ENCODE data around the gene LRMDA. TPM values are rescaled to one million over a fixed set of nuclear protein-coding genes. Genes with fewer than 3 reads are reported as not detected.

The LRMDA gene
- total and polyA plus RNA-seq, 2 of the 4 experiments (the other 2 are of a cell fraction) = 0.07 TPM; not detected in 1

DNA sequence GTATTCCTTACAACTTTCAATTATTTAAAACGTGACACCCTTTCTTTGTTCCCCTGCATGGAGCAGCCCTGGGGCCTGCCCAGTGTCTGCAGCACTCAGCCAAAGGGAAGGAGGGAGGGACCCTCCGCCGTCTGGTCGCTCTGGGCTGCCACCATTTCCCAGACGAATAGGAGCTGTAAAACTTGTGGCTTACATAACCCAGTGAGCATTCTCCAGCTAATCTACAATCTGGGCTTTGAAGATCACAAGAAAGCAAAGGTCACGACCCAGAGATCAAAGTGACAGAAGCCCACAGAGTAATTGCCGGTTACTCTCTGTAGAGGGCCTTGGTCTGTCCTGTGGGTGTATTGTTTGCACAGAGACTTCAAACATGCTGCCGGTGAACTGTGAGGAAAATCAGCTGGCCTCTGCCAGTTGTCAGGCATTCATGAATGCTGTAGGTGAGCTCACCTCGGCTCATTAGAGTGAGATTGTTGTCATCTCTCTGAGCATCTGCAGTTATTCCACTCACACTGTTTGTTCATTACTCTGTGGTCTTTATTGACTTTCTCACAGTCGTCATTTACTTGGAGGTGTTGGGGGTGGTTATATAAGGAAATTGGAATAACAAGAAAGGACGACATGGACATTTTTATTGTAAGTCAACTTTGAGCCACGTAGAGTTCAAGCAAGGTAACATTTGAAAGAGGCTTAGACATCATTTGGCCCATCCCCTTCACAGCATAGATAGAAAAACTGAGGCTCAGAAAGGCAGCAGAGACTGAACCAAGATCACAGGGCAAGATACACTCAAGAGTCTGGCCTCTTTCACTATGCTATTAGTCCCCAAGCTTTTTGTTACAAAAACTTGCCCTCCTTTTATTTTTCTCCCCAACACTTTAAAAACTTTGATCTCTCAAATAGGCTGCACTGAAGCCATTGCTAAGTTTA is 619.8 kb downstream of the LRMDA start (continued):
- no peak for TF ChIP-seq MXI1 (IDR thresholded peaks at IDR 0.05; ENCODE audit: borderline replicate concordance, low read depth, low read length)

DNA sequence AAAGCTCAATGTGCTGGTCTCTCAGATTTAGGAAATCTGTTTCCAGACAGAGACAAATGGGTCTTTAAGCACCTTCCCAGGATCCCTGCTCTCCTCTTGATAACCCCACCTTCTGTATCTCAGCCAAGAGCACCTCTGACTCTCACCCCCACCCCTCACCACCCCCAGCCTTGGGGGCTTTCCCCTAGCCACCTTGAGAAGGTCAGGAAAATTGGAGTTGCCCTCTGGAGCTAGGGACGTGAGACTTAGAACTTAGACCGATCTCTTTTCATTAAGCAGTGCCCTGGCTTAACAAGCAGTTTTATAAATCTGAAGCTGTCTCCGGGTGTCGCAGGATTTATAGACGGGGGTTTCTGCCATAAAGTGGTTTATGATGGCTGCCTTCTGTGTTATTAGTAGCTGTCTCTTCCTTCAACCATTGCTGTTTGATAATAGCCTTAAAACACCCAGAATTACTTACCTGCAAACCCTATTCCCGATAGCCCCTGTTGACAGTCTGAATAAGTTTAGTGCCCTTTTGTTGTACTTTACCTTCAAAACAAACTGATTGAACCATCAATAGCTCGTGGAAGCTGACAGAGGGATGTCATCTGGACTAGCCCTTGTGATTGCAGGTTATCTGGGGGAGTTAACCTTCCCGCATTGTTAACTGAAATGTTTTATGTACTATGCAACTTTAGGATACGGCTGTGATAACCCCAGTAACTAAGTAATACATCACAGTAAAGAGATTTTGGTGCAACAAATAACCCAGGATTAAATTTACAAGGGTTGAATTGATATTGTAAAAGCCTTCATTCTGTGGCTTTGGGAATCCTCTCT is 621.5 kb downstream of the LRMDA start:
- Histone ChIP-seq H3K79me1 (ENCODE audit: low read depth in 1 of 2, low read length in 2 of 2) (no peaks in the 10 kb centered on the region), H3K14ac (replicated peaks; ENCODE audit: low read depth, low read length) (no peak overlapping the region), H4K5ac (ENCODE audit: low read depth, low read length) (no peak overlapping the region), H3K18ac (ENCODE audit: low read depth, low read length) (no peak overlapping the region), H3K23ac (ENCODE audit: low read depth, low read length) (no peak overlapping the region), H2BK120ac (ENCODE audit: low read depth, low read length) (no peak overlapping the region), H2BK20ac (ENCODE audit: low read depth, low read length) (no peak overlapping the region), H3K56ac (ENCODE audit: extremely low read depth, insufficient read depth, low read length) (no peak overlapping the region), H3K4me3 (ENCODE audit: insufficient read depth, low read depth, low read length) (no peak overlapping the region), H3K4me1 (ENCODE audit: control insufficient read depth, insufficient read depth, low read length) (no peaks in the 10 kb centered on the region), H3K27me3 (ENCODE audit: control insufficient read depth, insufficient read depth, low read length) (peaks cover 25% of the 10 kb centered on the region), H2AFZ (replicated peaks; ENCODE audit: low read length, poor library complexity) (no peak overlapping the region), H3K4ac (ENCODE audit: low read depth, low read length) (no peak overlapping the region), H4K91ac (ENCODE audit: insufficient read depth, low read depth, low read length) (no peak overlapping the region), H3K9ac (ENCODE audit: low read depth, low read length) (no peak overlapping the region), H4K8ac (ENCODE audit: low read depth in 2 of 2, low read length in 2 of 2) (no peak overlapping the region), H3K27ac (ENCODE audit: insufficient read depth, low read length) (no peak overlapping the region), H3K9me1 (ENCODE audit: insufficient read depth, low read length) (no peaks in the 10 kb centered on the region), H2BK5ac (ENCODE audit: low read depth, low read length, poor library complexity, severe bottlenecking) (no peak overlapping the region), H3K4me2 (ENCODE audit: low read depth, low read length) (no peak overlapping the region), H2AK9ac (replicated peaks; ENCODE audit: low read depth, low read length, poor library complexity) (no peak overlapping the region), H2AK5ac (ENCODE audit: low read depth, low read length) (no peak overlapping the region), H3K9me3 (ENCODE audit: control insufficient read depth, insufficient read depth, low read length) (peaks cover 12% of the 10 kb centered on the region; the same call in 1 of the 2 replicates), H3K36me3 (ENCODE audit: control insufficient read depth, insufficient read depth, low read length) (no peaks in the 10 kb centered on the region), H4K20me1 (ENCODE audit: insufficient read depth, low read length) (no peaks in the 10 kb centered on the region), H2BK15ac (ENCODE audit: low read depth, low read length) (no peak overlapping the region)
- ChIA-PET CTCF (interaction anchor here (0.6 to 1.6 kb wide), 2 partner anchors 16 to 741 kb away, joined by 4 read pairs; no protein-coding TSS in a partner anchor), POLR2A (ENCODE audit: unreplicated experiment) (no interaction called here)
- BruUV-seq (replicated peaks) = no TSS peak
- in situ Hi-C loops (cut with MboI; ENCODE audit: low sequenced_read_pairs) = no loop called here
- no CpG with 5 or more reads among the region's 9 CpGs for WGBS, 2 experiments (ENCODE audit: extremely low coverage in 2 of 2, insufficient read length in 1 of 2)
- no peak for ATAC-seq (ENCODE audit: low read depth)
- intact Hi-C loops (cut with micrococcal nuclease) = no loop called here
- DNase-seq = no peak
- dilution Hi-C loops (cut with HindIII; ENCODE audit: low sequenced_read_pairs, unreplicated experiment) = no loop called here
- TF ChIP-seq RCOR1 (IDR thresholded peaks at IDR 0.05; ENCODE audit: insufficient replicate concordance, low read length) = no peak
- no peak for TF ChIP-seq CEBPB (IDR thresholded peaks at IDR 0.05; ENCODE audit: low read depth, low read length)
- TF ChIP-seq, protein P1, sequence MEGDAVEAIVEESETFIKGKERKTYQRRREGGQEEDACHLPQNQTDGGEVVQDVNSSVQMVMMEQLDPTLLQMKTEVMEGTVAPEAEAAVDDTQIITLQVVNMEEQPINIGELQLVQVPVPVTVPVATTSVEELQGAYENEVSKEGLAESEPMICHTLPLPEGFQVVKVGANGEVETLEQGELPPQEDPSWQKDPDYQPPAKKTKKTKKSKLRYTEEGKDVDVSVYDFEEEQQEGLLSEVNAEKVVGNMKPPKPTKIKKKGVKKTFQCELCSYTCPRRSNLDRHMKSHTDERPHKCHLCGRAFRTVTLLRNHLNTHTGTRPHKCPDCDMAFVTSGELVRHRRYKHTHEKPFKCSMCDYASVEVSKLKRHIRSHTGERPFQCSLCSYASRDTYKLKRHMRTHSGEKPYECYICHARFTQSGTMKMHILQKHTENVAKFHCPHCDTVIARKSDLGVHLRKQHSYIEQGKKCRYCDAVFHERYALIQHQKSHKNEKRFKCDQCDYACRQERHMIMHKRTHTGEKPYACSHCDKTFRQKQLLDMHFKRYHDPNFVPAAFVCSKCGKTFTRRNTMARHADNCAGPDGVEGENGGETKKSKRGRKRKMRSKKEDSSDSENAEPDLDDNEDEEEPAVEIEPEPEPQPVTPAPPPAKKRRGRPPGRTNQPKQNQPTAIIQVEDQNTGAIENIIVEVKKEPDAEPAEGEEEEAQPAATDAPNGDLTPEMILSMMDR (conservative IDR thresholded peaks at IDR 0.05; ENCODE audit: low read depth, low read length) = no peak
- TF ChIP-seq SMC3 (IDR thresholded peaks at IDR 0.05; ENCODE audit: low read depth, low read length) = no peak
- TF ChIP-seq FOS (IDR thresholded peaks at IDR 0.05; ENCODE audit: low read depth, low read length) = no peak
- TF ChIP-seq, protein P2, sequence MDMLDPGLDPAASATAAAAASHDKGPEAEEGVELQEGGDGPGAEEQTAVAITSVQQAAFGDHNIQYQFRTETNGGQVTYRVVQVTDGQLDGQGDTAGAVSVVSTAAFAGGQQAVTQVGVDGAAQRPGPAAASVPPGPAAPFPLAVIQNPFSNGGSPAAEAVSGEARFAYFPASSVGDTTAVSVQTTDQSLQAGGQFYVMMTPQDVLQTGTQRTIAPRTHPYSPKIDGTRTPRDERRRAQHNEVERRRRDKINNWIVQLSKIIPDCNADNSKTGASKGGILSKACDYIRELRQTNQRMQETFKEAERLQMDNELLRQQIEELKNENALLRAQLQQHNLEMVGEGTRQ (IDR thresholded peaks at IDR 0.05; ENCODE audit: low read depth, low read length) = no peak
- TF ChIP-seq, protein P3, sequence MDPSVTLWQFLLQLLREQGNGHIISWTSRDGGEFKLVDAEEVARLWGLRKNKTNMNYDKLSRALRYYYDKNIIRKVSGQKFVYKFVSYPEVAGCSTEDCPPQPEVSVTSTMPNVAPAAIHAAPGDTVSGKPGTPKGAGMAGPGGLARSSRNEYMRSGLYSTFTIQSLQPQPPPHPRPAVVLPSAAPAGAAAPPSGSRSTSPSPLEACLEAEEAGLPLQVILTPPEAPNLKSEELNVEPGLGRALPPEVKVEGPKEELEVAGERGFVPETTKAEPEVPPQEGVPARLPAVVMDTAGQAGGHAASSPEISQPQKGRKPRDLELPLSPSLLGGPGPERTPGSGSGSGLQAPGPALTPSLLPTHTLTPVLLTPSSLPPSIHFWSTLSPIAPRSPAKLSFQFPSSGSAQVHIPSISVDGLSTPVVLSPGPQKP (IDR thresholded peaks at IDR 0.05; ENCODE audit: borderline replicate concordance, low read depth, low read length) = no peak
- no peak for TF ChIP-seq MAZ (IDR thresholded peaks at IDR 0.05; ENCODE audit: borderline replicate concordance, low read depth, low read length)
- no peak for TF ChIP-seq MXI1 (IDR thresholded peaks at IDR 0.05; ENCODE audit: borderline replicate concordance, low read depth, low read length)

All from IMR-90 (cell line).